Measurements from ENCODE around the gene ITGAV. TPM values are rescaled to one million over a fixed set of nuclear protein-coding genes. Genes with fewer than 3 reads are reported as not detected.

The ITGAV gene
- total RNA-seq, 1 donor from 2014 or later, result 251 TPM

DNA sequence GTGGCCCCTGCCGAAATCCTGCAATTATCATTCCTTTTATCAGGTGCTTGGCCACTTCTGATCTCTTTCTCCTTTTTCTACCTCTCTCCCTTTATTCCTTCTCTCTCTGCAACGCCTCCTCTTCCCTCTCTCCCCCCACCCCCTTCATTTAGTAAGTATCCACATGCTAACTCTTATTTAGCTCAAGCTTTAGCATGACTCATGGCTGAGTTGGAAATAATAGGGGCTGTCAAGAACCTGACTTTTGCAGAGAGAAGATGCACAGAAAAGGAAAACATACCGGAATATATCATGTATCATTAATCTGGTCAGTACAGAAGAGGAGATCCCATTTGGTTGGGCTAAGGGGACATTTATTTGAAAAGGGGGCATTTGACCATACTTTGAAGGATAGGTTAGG, 137.1 kb downstream of the ITGAV start:
- Histone ChIP-seq H3K27me3 (ENCODE audit: control insufficient read depth, insufficient read depth, low read length) (no peaks in the 10 kb centered on the region), H3K36me3 (ENCODE audit: control insufficient read depth, insufficient read depth, low read length) (no peaks in the 10 kb centered on the region), H3K4me3 (ENCODE audit: low read depth, low read length) (no peak overlapping the region)
- DNase-seq (ENCODE audit: low read depth), result no peak
- TF ChIP-seq, protein P1, sequence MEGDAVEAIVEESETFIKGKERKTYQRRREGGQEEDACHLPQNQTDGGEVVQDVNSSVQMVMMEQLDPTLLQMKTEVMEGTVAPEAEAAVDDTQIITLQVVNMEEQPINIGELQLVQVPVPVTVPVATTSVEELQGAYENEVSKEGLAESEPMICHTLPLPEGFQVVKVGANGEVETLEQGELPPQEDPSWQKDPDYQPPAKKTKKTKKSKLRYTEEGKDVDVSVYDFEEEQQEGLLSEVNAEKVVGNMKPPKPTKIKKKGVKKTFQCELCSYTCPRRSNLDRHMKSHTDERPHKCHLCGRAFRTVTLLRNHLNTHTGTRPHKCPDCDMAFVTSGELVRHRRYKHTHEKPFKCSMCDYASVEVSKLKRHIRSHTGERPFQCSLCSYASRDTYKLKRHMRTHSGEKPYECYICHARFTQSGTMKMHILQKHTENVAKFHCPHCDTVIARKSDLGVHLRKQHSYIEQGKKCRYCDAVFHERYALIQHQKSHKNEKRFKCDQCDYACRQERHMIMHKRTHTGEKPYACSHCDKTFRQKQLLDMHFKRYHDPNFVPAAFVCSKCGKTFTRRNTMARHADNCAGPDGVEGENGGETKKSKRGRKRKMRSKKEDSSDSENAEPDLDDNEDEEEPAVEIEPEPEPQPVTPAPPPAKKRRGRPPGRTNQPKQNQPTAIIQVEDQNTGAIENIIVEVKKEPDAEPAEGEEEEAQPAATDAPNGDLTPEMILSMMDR (IDR thresholded peaks at IDR 0.05; ENCODE audit: insufficient read depth, low read length, poor library complexity, severe bottlenecking), result no peak

DNA sequence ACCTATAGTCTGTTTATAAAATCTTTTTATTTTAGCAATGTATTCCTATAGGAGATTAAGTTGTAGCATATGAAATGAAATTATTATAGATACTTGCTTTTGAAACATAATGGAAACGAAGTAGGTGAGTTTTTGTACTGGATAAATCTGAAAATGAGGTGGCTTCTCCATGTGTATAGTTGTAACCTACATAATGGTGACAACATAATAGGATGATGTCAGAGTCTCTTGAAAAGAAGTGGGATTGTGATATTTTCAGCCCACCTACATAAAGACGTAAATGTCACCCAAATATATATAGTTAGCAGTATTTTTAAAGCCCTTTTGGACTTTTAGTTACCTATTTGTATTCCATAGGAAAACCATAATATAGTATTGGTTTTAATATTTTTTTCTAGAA, 138.8 kb downstream of the ITGAV start:
- no peak overlapping the region for H3K4me3 ChIP-seq (ENCODE audit: low read depth, low read length)
- no peaks in the 10 kb centered on the region for H3K27me3 ChIP-seq (ENCODE audit: control insufficient read depth, insufficient read depth, low read length)
- no peak for DNase-seq (ENCODE audit: low read depth)
- TF ChIP-seq, protein P1 (IDR thresholded peaks at IDR 0.05; ENCODE audit: insufficient read depth, low read length, poor library complexity, severe bottlenecking), result no peak
- H3K36me3 ChIP-seq (ENCODE audit: control insufficient read depth, insufficient read depth, low read length), result no peaks in the 10 kb centered on the region

Other genes with a start within 250 kb of the ITGAV start
- gene ZC3H15, start 103.8 kb upstream of the ITGAV start, total RNA-seq, result 60.0 and 76.1 TPM in 2 replicates
- 2.6 TPM in 2 replicates for gene FAM171B, start 104.0 kb downstream of the ITGAV start, total RNA-seq